ENCODE results near the gene STAT4. TPM values are rescaled to one million over a fixed set of nuclear protein-coding genes. Genes with fewer than 3 reads are reported as not detected.

Gene STAT4, protein sequence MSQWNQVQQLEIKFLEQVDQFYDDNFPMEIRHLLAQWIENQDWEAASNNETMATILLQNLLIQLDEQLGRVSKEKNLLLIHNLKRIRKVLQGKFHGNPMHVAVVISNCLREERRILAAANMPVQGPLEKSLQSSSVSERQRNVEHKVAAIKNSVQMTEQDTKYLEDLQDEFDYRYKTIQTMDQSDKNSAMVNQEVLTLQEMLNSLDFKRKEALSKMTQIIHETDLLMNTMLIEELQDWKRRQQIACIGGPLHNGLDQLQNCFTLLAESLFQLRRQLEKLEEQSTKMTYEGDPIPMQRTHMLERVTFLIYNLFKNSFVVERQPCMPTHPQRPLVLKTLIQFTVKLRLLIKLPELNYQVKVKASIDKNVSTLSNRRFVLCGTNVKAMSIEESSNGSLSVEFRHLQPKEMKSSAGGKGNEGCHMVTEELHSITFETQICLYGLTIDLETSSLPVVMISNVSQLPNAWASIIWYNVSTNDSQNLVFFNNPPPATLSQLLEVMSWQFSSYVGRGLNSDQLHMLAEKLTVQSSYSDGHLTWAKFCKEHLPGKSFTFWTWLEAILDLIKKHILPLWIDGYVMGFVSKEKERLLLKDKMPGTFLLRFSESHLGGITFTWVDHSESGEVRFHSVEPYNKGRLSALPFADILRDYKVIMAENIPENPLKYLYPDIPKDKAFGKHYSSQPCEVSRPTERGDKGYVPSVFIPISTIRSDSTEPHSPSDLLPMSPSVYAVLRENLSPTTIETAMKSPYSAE
- 10 to 100 TPM; 52.4 to 52.6 TPM for total RNA-seq

DNA sequence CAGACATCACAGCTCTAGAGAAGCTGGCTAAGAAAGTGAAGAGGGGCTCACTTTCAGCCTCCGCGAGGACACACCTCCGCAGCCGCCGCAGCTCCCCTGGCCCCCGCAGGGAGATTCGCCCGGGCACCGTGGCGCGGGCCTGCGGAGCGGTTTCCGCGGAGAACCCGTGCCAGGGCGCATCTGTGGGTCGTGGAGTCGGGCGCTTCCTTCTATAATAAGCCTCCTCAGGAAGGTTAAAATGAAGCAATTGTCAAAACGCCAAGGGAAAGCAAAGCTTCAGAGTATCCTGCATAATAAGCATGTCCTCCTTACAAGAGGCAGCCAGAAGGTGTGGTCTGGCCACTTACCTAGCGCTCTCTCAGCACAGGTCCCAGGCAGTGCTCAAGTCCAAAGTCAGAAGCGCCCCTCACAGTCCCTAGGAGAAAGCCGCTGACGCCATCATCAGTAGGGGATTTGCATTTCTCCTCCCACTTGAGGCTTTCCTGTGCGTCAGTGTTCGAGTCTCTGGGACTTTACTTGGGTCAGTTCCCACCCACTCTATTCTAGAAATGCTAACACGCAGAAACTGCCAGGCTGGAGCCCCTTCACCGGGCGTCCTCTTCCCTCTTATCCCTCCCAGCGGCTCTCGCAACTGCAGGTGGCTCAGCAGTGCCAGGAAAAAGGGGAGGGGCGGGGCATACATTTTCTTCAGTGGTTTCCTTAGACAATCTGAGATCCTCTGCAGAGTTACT, at the start of gene STAT4:
STAT4 (minus strand) TSS at position 395 of the 731 bp plus-strand sequence. CDS start 2,791 bp downstream, outside the sequence.
- ChIA-PET POLR2A (interaction anchor here (0.6 to 3.2 kb wide), 19 partner anchors 23 to 370 kb away, joined by 3 to 17 read pairs (median 4); no protein-coding TSS in a partner anchor), CTCF (interaction anchor here (0.8 to 4.8 kb wide), 9 partner anchors 23 to 121 kb away, joined by 3 to 58 read pairs (median 3); no protein-coding TSS in a partner anchor)
- Mint-ChIP-seq H3K9me3 (no peaks in the 10 kb centered on the region), H3K27ac (peak within 1 kb of the TSS; percentile 95), H3K27me3 (no peaks in the 10 kb centered on the region), H3K4me1 (ENCODE audit: low read depth) (peaks cover 64% of the 10 kb centered on the region), H3K36me3 (peaks cover 18% of the 10 kb centered on the region), H3K4me3 (peak within 1 kb of the TSS; percentile 96)
- peak; percentile 93 for DNase-seq
- intact Hi-C loops (cut with micrococcal nuclease): loop anchor here (1.0 to 2.0 kb wide), 11 partner anchors 22 to 830 kb away; partner anchors contain the start of gene NABP1

DNA sequence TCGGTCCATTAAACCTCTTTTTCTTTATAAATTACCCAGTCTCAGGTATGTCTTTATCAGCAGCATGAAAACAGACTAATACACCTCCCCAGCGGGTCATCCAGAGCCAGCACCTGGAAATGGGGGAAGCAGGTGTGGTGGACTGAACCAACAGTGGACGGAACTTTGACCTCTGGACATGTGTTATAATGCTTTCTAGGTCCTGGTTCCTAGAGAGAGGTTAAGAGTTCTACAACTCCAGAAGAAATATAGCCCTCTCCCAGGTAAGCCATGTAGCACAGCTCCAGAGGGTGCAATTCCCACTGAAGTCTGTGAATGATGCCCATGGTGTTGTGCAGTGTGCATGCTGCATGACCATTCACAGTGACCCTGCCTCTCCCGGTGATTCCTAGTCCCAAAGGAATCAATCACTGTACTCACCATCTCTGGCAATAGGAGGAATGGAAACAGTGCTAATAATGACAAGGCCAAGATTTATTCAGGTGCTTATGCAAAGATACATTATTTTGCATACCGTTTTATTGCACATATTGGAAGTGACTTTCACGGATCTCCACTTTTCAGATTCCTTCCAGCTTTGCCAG, 49.2 kb upstream of the STAT4 start:
- CTCF ChIA-PET: no interaction called here
- no peak overlapping the region for H3K27ac Mint-ChIP-seq
- intact Hi-C loops (cut with micrococcal nuclease): loop anchor here (10.0 kb wide), 1 partner anchor 545 kb away; no protein-coding TSS in a partner anchor
- no peaks in the 10 kb centered on the region for H3K9me3 Mint-ChIP-seq
- H3K27me3 Mint-ChIP-seq: no peaks in the 10 kb centered on the region
- peaks cover 42% of the 10 kb centered on the region for H3K4me1 Mint-ChIP-seq (ENCODE audit: low read depth)
- DNase-seq: no peak
- no peak overlapping the region for H3K4me3 Mint-ChIP-seq
- POLR2A ChIA-PET: no interaction called here
- H3K36me3 Mint-ChIP-seq: no peaks in the 10 kb centered on the region

DNA sequence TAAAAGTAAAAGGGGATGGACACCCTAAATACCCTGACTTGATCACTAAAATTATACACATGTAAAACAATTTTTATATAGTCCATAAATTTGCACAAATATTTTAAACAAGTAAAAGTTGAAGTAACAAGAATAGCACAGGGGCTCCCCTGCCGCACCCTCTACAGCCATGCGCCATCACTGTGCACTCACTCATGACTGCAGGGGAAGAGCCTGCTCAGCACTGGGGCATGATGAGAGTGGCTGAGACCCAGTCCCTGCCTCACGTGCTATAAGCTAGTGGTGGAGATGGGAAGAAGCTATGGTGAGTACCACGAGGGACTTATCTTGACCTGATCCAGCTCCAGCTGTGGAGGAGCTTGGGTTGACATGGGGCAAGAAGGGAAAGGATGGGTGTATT, 47.5 kb upstream of the STAT4 start:
- no peaks in the 10 kb centered on the region for H3K9me3 Mint-ChIP-seq
- DNase-seq: no peak
- H3K4me1 Mint-ChIP-seq (ENCODE audit: low read depth): peaks cover 46% of the 10 kb centered on the region
- no peak overlapping the region for H3K4me3 Mint-ChIP-seq
- ChIA-PET CTCF (interaction anchor here (0.7 to 2.2 kb wide), 2 partner anchors 9 to 20 kb away, joined by 3 to 6 read pairs; no protein-coding TSS in a partner anchor), POLR2A (no interaction called here)
- no peak overlapping the region for H3K27ac Mint-ChIP-seq
- no peaks in the 10 kb centered on the region for H3K36me3 Mint-ChIP-seq
- no peaks in the 10 kb centered on the region for H3K27me3 Mint-ChIP-seq
- intact Hi-C loops (cut with micrococcal nuclease): loop anchor here (10.0 kb wide), 1 partner anchor 547 kb away; no protein-coding TSS in a partner anchor

DNA sequence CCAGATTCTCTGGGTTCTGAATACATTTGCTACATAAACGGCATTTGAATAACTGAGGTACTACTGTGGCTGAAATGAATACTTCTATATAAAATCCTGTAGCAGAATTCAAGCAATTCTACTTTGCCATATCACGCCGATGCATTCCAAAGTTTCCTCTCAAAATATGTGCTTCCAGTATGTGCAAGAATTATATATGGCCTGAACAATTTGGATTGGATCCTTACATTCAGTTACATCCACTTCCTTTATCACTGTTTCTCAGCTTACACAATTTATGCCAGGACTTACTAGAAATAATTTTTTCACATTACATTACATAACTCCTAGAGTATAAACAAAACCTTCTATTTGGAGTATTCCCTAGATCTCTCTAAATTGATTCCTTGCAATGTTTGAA, 46.3 kb upstream of the STAT4 start:
- DNase-seq: no peak
- no peaks in the 10 kb centered on the region for H3K9me3 Mint-ChIP-seq
- ChIA-PET POLR2A (no interaction called here), CTCF (interaction anchor here (4.4 kb wide), 1 partner anchor 21 kb away, joined by 26 read pairs; no protein-coding TSS in a partner anchor)
- no peaks in the 10 kb centered on the region for H3K36me3 Mint-ChIP-seq
- peaks cover 42% of the 10 kb centered on the region for H3K4me1 Mint-ChIP-seq (ENCODE audit: low read depth)
- H3K27ac Mint-ChIP-seq: no peak overlapping the region
- no peaks in the 10 kb centered on the region for H3K27me3 Mint-ChIP-seq
- intact Hi-C loops (cut with micrococcal nuclease): loop anchor here (10.0 kb wide), 1 partner anchor 548 kb away; no protein-coding TSS in a partner anchor
- no peak overlapping the region for H3K4me3 Mint-ChIP-seq

DNA sequence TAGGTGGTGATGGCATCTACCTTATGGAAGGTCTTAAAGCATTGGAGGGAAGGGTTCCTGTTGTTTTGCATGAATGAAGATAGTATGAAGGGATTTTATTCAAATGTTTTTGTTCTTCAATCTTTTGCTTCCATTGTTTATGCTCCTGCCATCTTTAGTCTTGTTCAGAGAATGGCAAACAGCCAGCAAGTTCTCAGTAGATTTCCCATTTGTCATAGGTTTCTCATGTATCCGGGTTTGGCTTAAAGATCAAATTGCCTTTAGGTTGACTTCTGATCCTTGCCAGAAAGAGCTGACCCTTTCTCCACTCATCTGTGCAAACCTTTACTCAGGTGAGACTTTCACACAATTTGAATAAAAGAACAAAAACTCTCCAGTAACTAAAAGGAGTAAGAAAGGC, 44.2 kb upstream of the STAT4 start:
- ChIA-PET CTCF (interaction anchor here (2.0 to 4.4 kb wide), 2 partner anchors 23 to 30 kb away, joined by 7 to 26 read pairs; no protein-coding TSS in a partner anchor), POLR2A (interaction anchor here (1.3 to 2.3 kb wide), 6 partner anchors 11 to 553 kb away, joined by 3 to 16 read pairs (median 4); partner anchors contain the start of gene STAT4)
- DNase-seq: no peak
- Mint-ChIP-seq H3K4me1 (ENCODE audit: low read depth) (peaks cover 52% of the 10 kb centered on the region), H3K27me3 (no peaks in the 10 kb centered on the region), H3K9me3 (peaks cover 15% of the 10 kb centered on the region), H3K4me3 (no peak overlapping the region), H3K27ac (peak overlapping the region; percentile 97), H3K36me3 (peaks cover 14% of the 10 kb centered on the region)
- intact Hi-C loops (cut with micrococcal nuclease): loop anchor here (10.0 kb wide), 1 partner anchor 550 kb away; no protein-coding TSS in a partner anchor

DNA sequence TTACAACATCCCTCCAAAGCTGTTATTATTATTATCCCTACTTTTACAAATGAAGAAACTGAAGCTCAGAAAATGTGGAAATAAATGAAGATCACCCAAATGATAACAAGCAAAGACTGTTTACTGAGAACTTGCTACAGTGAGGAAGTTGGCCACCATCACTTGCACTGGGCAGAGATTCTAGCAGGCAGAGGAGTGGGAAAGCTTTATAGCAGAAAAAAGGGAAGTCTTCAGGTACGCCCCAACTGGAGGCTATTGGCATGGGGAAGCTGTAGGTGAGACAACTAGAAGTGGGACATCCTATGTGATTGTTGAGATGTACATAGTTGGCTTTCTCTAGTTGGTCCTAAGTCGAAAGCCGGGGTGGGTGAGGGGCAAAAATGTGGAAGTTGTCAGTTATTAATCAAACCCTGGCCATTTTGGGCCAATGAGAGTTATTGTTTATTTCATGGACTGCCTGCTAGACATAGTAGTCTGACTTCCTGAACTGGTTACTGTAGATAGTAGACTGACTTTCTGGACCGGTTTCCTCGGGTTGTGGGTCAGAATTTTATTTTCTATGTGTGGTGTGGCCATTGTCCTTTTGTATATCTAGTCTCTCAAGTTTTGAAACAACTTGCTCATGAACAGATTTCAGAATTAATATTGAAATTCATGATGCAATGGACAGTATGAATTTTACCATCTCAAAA, 40.2 kb upstream of the STAT4 start:
- H3K4me3 Mint-ChIP-seq: no peak overlapping the region
- POLR2A ChIA-PET: no interaction called here

DNA sequence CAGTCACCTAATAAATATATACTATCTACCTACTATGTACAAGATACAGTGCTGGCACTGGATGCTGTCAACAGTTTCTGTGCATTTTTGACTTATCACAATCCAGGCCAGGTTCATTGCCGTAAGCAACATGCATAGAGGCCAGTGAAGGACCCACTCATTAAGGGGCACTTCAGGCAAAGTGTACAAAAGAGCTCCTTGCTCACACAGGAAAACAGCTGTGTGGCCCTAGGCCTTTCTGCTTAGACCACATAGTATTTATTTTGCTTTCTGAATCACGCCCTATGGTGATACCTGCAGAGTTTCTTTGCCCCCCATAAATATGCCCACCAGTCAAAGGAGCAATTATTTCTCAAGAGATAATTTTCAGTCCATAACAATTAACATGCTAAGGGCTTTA, 39.6 kb upstream of the STAT4 start:
- Mint-ChIP-seq H3K27me3 (no peaks in the 10 kb centered on the region), H3K9me3 (peaks cover 15% of the 10 kb centered on the region), H3K4me1 (ENCODE audit: low read depth) (peaks cover 69% of the 10 kb centered on the region), H3K36me3 (peaks cover 14% of the 10 kb centered on the region), H3K27ac (no peak overlapping the region), H3K4me3 (no peak overlapping the region)
- ChIA-PET CTCF (interaction anchor here (0.9 to 1.0 kb wide), 3 partner anchors 25 to 138 kb away, joined by 3 to 4 read pairs (median 3); no protein-coding TSS in a partner anchor), POLR2A (no interaction called here)
- intact Hi-C loops (cut with micrococcal nuclease): loop anchor here (10.0 kb wide), 1 partner anchor 554 kb away; no protein-coding TSS in a partner anchor
- DNase-seq: no peak

More for the DNA sequence above, 40.2 kb upstream of the STAT4 start:
- no peak for DNase-seq
- H3K36me3 Mint-ChIP-seq: peaks cover 14% of the 10 kb centered on the region
- CTCF ChIA-PET: interaction anchor here (0.9 to 1.0 kb wide), 2 partner anchors 26 to 138 kb away, joined by 3 to 4 read pairs; no protein-coding TSS in a partner anchor
- no peaks in the 10 kb centered on the region for H3K27me3 Mint-ChIP-seq
- H3K27ac Mint-ChIP-seq: peak overlapping the region; percentile 24
- H3K4me1 Mint-ChIP-seq (ENCODE audit: low read depth): peaks cover 71% of the 10 kb centered on the region
- intact Hi-C loops (cut with micrococcal nuclease): loop anchor here (10.0 kb wide), 1 partner anchor 554 kb away; no protein-coding TSS in a partner anchor
- H3K9me3 Mint-ChIP-seq: peaks cover 15% of the 10 kb centered on the region

DNA sequence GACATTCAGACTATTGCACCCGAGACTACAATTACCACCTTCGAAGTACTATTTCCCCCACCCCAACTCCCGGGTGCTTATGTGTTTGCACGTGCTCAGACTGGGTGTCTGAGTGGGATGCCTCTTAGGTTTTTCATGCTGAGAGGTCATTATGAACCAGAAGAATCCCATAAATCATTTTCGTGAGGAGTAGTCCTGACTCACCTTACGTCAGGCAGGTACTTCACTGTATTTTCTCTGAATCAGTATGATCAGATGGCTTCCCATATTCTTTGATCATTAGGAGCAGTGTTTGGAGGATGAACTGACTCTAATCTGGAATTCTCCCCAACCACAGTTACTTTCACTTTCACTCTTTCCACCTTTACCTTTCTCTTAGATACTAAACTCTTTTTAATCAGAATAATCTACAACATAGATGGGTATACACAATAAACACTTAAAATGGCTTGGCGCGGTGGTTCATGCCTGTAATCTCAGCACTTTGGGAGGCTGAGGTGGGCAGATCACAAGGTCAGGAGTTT, 38.4 kb upstream of the STAT4 start:
- Mint-ChIP-seq H3K4me1 (ENCODE audit: low read depth) (peaks cover 58% of the 10 kb centered on the region), H3K4me3 (peak overlapping the region; percentile 27), H3K27me3 (no peaks in the 10 kb centered on the region), H3K27ac (peak overlapping the region; percentile 10), H3K36me3 (peaks cover 14% of the 10 kb centered on the region), H3K9me3 (peaks cover 15% of the 10 kb centered on the region)
- DNase-seq: no peak
- POLR2A ChIA-PET: no interaction called here
- CTCF ChIA-PET: interaction anchor here (1.3 kb wide), 1 partner anchor 33 kb away, joined by 5 read pairs; no protein-coding TSS in a partner anchor
- intact Hi-C loops (cut with micrococcal nuclease): no loop called here

DNA sequence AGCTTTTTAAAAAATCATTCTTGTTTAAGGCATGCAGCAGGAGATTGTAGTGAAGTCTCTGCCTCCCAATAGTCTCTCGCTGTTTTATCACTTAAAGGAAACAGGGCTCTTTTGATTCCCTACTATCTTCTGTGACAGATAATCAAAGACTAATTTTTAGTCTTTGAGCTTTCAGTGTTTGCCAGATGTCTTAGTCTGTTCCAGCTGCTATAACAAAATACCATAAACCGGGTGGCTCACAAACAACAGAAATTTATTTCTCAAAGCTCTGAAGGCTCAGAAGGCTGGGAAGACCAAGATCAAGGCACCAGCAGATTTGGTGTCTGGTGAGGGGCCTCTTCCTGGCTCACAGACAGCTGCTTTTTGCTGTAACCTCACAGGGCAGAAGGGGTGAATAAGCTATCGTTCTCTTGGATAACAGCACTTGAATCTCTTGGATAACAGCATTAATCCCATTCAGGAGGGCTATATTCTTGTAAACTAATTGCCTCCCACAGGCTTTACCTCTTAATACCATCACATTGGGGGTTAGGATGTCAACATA, 37.8 kb upstream of the STAT4 start:
- intact Hi-C loops (cut with micrococcal nuclease): no loop called here
- POLR2A ChIA-PET: no interaction called here

DNA sequence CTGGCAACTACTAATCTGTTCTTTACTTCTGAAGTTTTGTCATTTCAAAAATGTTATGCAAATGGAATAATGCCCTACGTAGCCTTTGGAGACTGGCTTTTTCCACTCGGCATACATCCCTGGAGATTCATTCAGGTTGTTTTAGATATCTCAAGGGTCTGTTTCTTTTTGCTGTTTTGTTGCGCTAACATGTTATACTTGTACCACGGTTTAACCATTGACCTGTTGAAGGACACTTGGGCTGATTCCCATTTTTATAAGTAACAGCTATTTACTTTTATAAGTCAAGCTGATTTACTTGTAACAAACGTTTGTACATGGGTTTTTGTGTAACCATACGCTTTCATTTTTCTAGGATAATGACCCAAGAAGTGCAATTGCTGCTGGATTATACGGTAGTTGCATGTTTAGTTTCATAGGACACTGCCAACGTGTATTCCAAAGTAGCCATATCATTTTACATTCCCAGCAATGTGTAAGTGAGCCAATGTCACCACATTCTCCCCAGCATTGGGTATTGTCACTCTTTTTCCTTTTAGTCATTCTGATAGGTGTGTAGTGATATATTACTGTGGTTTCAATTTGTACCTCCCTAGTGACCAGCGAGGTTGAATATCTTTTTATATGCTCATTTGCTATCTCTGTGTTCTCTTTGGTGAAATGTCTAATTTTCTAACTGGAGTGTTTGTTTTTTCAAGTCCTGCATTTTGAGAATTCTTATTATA, 36.5 kb upstream of the STAT4 start:
- DNase-seq: no peak
- CTCF ChIA-PET: interaction anchor here (0.6 to 0.7 kb wide), 2 partner anchors 18 to 975 kb away, joined by 3 read pairs; no protein-coding TSS in a partner anchor
- intact Hi-C loops (cut with micrococcal nuclease): no loop called here
- Mint-ChIP-seq H3K27me3 (no peaks in the 10 kb centered on the region), H3K27ac (no peak overlapping the region), H3K36me3 (peaks cover 14% of the 10 kb centered on the region), H3K9me3 (peaks cover 15% of the 10 kb centered on the region), H3K4me1 (ENCODE audit: low read depth) (peaks cover 42% of the 10 kb centered on the region), H3K4me3 (no peak overlapping the region)
- POLR2A ChIA-PET: no interaction called here

More for the DNA sequence above, 37.8 kb upstream of the STAT4 start:
- Mint-ChIP-seq H3K27ac (no peak overlapping the region), H3K9me3 (peaks cover 15% of the 10 kb centered on the region), H3K4me3 (no peak overlapping the region), H3K36me3 (peaks cover 14% of the 10 kb centered on the region), H3K27me3 (no peaks in the 10 kb centered on the region), H3K4me1 (ENCODE audit: low read depth) (peaks cover 53% of the 10 kb centered on the region)
- no peak for DNase-seq
- CTCF ChIA-PET: interaction anchor here (1.3 kb wide), 1 partner anchor 33 kb away, joined by 5 read pairs; no protein-coding TSS in a partner anchor
